ENCODE results near the gene RBM4B. TPM values are rescaled to one million over a fixed set of nuclear protein-coding genes. Genes with fewer than 3 reads are reported as not detected.
A peak's percentile ranks its signal among the peaks of the same experiment; 100 is the strongest.
"Not testable (repeated sequence)": the region's sequence is repeated elsewhere in the genome, so short reads cannot be mapped to it uniquely, and the experiment has no call there.

The RBM4B gene
- polyA plus RNA-seq, 3 donors, result 66.8 to 68.8 (median 66.8) TPM

DNA sequence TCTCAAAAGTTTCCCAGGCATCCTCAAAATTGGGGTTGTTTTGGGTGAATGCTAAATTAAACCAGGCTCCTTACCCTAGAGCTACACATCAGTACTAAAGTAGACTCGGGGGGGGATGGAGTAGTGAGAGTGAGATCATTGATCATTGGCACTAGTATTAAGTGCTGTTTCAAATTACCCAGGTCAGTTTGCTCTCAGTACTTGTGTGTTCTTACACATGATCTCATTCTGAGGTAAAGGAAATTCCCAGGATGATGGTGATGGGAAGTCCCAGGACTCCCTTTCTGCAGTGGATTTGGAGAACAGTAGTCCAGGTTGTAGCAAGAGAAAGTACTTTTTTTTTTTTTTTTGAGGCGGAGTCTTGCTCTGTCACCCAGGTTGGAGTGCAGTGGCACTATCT, 26.7 kb downstream of the RBM4B start:
- DNase-seq (ENCODE audit: low read depth in 3 of 3, low spot score in 2 of 3), result no peak

DNA sequence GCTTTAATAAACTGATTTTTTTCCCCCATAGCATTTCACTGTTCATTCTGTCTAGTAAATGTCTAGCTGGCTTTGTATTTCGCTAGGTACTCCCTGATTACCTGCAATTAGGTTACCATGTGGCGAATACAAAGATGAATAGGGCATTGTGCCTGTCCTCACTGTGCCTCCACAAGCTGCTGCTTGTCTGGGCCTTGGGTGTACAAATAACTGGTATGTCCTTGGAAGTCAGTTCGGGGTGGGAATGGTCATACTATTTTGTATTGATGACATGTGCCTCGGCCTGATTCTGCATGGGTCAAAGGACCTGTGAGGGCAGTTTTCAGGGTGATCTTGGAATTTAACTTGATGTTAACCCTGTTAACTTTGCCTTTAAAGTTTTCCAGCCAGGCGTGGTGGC, 27.8 kb downstream of the RBM4B start:
- DNase-seq (ENCODE audit: low read depth in 3 of 3, low spot score in 2 of 3), result no peak

DNA sequence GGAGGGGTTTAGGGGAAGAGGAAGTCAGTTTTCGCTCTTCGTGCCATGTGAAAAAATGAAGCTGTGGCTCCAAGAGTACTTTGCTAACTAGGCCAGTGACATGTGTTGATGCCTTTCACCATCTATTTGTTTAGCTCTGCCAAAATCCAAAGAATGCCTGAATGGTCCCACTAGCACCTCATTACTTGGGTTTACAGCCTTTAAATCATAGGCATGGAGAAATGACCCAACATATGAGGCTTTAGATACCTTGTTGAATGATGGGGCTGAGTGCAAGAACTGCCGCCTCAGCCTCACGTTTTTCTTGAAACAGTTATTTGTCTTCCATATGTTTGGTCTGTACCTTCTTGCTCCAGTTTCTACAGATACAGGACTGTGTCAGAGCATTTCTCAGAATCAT, 30.9 kb downstream of the RBM4B start:
- no peak for DNase-seq (ENCODE audit: low read depth in 3 of 3, low spot score in 2 of 3)

DNA sequence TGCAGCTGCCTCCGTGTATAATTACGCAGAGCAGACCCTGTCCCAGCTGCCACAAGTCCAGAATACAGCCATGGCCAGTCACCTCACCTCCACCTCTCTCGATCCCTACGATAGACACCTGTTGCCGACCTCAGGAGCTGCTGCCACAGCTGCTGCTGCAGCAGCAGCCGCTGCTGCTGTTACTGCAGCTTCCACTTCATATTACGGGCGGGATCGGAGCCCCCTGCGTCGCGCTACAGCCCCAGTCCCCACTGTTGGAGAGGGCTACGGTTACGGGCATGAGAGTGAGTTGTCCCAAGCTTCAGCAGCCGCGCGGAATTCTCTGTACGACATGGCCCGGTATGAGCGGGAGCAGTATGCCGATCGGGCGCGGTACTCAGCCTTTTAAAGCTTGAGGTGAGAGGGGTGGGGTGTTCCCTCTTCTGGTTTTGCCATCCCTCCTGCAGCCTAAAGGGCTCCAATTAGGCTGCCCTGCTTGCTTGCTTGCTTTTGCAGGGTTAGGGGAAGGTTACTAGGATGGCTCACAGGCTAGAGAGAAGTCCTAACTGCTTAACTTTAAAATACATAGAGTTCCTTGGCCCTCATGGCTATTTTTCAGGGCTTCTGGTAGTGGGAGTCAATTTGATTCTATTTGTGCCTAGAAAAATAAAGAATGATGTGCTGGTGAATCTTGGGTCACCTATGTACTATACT, 33.8 kb downstream of the RBM4B start:
- DNase-seq (ENCODE audit: low read depth in 3 of 3, low spot score in 2 of 3), result no peak

DNA sequence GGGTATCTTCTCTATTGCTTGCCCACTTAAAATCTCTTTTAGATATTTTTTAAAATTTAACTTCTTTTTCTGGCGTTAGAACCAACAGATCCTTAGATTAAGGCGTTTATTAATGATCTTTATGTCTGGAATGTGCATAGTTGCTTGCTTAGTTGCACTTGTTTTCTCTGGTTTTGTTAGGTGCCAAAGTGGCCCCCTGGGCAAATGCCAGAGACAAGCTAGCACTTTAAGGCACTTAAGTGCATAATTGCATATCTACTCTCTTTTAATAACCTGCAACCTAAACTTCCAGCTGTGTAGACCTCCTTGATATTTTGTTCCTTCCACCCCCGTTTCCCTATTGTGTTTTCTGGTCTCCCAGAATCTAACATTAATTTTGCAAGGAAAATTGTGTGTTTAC, 35.9 kb downstream of the RBM4B start:
- no peak for DNase-seq (ENCODE audit: low read depth in 3 of 3, low spot score in 2 of 3)

DNA sequence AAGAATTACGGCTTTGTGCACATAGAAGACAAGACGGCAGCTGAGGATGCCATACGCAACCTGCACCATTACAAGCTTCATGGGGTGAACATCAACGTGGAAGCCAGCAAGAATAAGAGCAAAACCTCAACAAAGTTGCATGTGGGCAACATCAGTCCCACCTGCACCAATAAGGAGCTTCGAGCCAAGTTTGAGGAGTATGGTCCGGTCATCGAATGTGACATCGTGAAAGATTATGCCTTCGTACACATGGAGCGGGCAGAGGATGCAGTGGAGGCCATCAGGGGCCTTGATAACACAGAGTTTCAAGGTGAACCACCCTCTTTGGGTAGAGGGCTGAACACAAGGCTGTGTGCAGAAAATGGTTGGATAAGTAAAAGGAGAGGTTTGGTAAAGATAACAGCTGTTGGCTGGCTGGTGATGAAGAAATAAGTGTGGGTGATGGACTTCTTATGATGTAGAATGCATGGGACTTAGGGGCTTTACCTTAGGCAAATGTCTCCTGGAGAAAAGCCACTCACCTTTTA, 37.8 kb downstream of the RBM4B start:
- DNase-seq (ENCODE audit: low read depth in 3 of 3, low spot score in 2 of 3), result not testable (repeated sequence)

DNA sequence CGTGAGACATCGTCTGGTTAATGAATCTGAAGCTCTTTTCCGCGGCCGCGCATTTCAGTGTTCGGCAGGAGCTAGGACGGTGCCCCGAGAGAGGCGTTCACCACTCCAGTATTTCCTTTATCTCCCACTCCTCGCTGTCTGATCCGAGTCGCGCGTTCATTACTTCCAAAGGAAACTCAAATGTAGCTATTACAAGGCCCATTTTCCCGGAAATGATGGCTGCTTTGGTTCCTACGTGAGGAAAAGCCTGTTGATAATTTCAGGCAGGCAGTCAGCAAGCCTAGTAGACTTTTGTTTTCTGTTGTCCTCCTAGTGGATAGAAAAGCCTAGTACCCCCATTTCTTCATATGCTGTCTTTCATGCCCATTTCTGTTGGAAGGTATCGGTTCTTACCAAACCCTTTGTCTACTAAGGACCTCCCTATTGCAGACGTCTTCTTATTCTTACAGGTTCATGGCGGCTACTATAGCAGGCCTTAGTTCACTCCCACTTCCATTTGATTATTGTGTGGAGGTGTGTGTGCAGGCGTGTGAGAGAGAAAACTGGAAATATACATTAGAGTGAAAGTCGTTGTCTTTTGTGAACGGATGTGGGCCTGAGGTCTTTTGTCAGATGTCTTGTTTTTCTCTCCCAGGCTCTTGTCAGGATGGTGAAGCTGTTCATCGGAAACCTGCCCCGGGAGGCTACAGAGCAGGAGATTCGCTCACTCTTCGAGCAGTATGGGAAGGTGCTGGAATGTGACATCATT, 38.4 kb downstream of the RBM4B start:
- DNase-seq (ENCODE audit: low read depth in 3 of 3, low spot score in 2 of 3), result peak; percentile 29 to 41 (median 38)

DNA sequence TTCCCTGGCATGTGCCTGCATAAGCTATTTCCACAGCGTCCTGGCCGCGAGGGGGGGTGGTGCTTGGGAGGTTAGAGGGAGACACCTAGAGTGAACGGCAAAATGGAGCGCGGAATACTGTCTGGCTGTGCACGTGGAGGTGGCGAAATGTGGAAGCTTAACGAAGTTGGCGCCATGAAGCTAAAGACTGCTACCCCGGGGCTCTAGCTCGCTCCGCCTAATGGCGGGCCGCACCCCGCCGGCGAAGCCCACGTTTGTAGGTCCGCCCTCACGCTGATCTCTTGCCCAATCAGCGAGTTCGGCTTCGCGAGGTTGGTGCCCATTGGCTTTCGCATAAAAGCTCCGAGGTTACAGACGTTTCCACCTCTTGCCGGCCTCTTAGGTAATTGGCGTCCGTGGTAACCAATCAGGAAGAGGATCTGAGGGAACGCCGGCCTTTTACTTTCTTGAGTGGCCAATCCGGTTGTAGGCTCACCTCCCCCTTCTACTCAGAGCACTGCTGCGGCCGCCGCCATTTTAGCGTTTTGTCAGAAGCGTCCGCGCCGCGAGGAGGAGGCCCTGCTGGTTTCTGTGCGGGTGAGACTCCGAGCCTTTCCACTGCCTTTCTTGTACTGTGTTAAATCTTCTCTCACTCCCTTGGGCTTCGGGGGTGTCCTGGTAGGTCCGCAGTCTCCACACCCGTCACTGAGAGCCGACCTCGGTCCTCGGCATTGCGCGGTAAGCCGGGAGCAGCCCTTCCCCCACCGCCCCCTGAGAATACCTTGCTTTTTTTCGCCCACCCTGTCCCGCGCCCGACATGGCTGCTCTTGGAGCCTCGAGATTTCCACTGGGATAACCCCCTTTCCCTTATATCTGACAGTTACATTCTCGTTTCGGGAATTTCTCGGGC, 39.3 kb downstream of the RBM4B start, which contains the start of gene RBM4:
TSS of gene RBM4 (plus strand) at position 527 of the 889 bp plus-strand sequence. CDS start 1,009 bp downstream, outside the sequence.
- DNase-seq (ENCODE audit: low read depth in 3 of 3, low spot score in 2 of 3), result peak; percentile 99 to 100 (median 100)

DNA sequence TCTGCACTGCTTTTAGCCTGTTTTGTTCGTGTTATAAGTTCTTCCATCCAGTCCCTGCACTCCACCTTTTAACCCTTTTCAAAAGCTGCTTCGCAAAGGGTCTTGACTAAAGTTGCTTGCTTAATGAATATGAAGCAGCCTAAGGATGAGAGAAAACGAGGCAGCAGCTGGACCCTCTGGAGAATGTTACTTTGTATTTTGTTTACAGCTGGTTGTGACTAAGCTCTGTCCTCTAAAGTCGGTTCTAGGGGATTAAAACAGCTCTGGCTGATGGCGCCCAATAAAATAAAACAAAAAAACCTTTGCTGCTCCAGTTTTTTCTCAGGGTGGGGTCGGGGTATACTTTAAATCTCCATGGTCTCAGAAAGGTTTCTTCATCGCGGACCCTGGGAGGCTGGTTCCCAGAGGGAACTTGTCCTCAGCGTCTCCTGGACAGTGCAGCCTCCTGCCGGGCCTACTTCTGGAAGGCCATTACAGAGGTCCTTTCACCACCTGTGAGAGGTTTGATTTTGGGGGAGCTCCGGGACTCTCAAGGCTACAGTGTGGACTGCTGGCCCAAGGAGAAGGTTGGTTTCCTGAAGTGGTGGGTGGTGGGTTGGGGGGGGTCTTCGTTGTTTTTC, 40.0 kb downstream of the RBM4B start:
- DNase-seq (ENCODE audit: low read depth in 3 of 3, low spot score in 2 of 3), result no peak

DNA sequence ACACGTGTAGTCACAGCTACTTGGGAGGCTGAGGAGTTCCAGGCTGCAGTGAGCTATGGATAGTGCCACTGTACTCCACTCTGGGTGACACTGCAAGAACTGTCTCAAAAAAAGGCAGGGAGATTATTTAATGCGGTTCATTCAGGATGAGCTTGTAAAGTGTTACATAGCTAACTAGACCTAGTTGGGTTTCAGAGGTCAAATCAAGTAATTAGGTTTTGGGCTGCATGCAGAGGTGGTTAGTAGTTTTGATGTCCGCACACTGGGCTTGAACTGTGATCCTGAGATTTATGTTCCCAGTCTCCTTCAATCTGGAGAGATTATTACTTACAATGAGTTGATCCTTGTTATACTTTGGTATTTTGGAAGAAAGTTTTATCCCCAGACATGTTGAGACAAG, 41.3 kb downstream of the RBM4B start:
- no peak for DNase-seq (ENCODE audit: low read depth in 3 of 3, low spot score in 2 of 3)

DNA sequence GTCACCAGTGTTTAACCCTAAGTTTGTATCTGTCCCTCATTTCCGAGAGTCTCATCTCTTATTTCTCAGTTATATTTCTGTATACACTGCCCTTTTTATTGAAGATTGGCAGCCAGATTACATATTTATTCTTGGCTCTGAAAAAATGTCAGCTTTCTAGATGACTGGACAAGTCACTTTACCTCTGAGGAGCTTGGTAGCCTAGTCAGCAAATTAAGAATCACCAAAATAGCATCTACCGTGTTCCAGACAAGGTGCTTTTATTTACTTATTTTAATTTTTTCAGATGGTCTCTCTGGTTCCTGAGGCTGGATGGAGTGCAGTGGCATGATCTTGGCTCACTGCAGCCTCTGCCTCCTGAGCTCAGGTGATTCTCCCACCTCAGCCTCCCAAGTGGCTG, 44.7 kb downstream of the RBM4B start:
- no peak for DNase-seq (ENCODE audit: low read depth in 3 of 3, low spot score in 2 of 3)

DNA sequence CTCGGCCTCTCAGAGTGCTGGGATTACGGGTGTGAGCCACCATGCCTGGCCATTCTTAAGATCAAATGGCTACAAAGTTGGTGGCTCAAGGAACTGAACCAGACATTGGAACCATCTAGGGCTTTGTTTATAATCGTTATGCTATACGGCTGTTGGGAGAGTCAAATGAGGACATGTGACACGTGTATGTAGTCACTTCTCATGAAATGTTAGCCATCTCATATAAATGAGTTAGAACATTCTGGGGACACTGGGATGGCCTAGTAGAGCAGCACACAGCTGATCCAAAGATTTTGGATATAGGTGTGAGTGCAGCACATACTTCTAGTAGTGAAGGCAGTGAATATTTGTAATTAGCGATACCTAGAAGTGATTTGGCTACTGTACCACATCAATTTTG, 45.8 kb downstream of the RBM4B start:
- no peak for DNase-seq (ENCODE audit: low read depth in 3 of 3, low spot score in 2 of 3)

DNA sequence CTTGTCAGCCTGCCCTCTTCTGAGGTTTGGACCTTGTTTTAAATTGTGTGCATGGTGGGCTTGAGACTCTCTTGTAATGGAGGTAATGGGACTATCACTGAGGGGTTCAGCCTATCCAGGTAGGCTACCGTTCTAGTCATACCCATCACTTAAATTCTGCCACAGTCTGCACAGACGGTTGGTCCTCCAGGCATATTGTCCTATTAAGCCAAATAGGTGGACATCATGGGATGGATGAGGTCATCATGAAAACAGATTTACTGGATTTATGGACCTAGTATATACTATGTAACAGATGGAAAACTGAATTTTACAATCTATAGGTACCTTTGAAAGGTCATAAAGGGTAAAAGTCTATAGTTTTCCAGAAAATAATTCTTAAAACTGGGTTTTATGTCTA, 48.3 kb downstream of the RBM4B start:
- no peak for DNase-seq (ENCODE audit: low read depth in 3 of 3, low spot score in 2 of 3)

DNA sequence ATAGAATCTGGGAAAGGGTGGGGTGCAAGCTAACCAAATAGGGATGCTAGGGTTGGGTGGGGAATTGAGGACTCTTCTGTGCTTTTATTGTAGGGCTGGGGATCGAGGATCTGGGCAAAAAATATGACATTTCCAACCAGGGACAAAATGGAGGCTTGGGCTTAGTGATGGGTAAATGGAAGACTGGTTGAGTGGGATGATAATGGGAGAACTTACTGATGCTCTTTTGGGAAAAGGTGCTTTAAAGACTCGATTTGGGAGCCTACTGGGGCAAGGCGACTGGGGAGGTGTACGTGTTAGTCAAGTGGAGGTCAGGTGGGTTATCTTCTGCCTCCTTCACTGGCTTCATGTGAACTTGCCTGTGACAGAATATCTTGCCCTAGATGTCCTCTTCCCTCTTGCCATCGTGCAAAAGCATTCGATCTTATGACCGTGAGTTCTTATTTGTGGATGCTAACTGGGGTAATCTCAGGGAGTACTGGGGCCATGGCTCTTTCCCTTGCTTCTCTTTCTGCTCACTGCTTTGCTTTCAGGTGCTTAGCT, 49.6 kb downstream of the RBM4B start:
- no peak for DNase-seq (ENCODE audit: low read depth in 3 of 3, low spot score in 2 of 3)

DNA sequence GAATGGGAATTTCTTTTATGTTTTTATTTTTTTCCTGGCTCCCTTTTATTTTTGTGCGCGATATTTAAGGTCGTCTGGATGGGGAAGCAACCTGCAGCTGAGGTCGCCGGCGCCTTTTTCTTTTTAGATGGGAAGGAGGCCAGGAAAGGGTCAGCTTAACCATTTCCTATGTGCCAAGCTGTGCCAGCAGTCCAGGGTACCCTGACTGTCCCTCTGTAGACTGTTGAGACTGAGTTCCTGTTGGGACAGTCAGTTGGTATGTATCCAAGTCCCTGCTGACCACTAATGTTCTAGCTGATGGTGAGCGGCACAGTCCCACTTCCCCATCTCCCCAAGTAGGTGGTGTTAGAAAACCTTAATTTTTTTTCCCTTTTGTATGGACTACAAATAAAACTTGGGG, 50.8 kb downstream of the RBM4B start:
- DNase-seq (ENCODE audit: low read depth in 3 of 3, low spot score in 2 of 3), result no peak

DNA sequence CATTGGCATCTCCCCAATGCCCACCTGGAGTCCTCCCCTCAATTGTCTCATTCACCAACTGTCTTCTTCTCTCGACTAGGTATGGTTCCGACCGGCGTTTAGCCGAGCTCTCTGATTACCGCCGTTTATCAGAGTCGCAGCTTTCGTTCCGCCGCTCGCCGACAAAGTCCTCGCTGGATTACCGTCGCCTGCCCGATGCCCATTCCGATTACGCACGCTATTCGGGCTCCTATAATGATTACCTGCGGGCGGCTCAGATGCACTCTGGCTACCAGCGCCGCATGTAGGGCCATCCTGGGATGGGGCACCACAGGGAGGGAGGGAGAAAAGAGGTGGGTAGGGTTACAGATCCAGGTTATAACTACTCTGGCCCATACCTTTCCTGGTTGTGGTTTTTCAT, 51.3 kb downstream of the RBM4B start:
- DNase-seq (ENCODE audit: low read depth in 3 of 3, low spot score in 2 of 3), result no peak

DNA sequence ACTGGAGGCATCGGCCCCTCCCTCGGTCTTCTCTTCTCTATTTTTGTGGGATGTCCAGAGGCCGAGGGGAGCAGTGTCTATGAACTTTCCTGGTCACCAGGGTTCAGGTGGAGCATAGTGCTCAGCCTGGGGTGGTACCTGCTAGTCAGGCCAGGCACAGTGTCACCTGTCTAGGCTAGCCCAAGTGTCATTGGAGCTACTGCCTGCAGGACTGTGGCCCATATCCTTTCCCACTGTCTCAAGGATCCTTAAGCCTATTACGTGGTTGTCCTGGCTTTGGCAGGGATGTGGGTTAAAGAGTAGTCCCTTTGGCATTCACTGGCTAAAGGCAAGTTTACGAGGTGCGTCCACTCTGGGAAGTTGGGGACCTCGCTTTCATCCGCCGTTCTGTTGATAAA, 51.9 kb downstream of the RBM4B start:
- no peak for DNase-seq (ENCODE audit: low read depth in 3 of 3, low spot score in 2 of 3)

DNA sequence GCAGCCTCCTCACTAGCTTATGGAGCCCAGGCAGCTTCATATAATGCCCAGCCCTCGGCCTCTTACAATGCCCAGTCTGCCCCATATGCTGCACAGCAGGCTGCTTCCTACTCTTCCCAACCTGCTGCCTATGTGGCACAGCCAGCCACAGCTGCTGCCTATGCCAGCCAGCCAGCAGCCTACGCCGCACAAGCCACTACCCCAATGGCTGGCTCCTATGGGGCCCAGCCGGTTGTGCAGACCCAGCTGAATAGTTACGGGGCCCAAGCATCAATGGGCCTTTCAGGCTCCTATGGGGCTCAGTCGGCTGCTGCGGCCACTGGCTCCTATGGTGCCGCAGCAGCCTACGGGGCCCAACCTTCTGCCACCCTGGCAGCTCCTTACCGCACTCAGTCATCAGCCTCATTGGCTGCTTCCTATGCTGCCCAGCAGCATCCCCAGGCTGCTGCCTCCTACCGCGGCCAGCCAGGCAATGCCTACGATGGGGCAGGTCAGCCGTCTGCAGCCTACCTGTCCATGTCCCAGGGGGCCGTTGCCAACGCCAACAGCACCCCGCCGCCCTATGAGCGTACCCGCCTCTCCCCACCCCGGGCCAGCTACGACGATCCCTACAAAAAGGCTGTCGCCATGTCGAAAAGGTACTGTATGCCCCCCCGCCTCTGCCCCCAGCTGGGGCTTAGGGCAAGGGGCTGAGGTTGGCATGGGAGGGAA, 52.5 kb downstream of the RBM4B start:
- DNase-seq (ENCODE audit: low read depth in 3 of 3, low spot score in 2 of 3), result no peak

DNA sequence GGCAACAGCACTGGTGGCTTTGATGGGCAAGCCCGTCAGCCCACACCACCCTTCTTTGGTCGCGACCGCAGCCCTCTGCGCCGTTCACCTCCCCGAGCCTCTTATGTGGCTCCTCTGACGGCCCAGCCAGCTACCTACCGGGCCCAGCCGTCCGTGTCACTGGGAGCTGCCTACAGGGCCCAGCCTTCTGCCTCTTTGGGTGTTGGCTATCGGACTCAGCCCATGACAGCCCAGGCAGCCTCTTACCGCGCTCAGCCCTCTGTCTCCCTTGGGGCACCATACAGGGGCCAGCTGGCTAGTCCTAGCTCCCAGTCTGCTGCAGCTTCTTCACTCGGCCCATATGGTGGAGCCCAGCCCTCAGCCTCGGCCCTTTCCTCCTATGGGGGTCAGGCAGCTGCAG, 53.2 kb downstream of the RBM4B start:
- DNase-seq (ENCODE audit: low read depth in 3 of 3, low spot score in 2 of 3), result no peak

DNA sequence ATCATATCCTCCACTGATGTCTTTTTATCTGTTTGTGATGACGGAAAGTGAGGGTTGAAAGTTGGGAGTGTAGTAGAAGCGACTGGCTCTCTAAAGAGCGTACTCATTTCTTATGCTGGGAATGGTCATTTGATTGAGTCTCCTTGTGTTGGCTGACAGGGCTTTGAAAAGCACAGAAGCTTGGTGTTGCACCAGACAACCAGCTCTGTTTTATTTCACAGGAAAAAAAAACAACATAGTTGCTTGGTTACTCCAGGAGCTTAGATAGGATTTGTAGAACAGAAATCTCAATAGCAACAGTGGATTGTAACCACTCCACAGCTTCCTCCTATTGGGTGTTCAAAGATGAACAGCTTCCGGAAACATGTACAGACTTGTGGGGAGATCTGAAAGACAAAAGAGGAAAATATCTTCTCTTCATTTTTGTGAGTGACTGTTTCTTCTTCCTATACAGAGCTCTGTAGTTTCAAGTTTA, 58.6 kb downstream of the RBM4B start:
- no peak for DNase-seq (ENCODE audit: low read depth in 3 of 3, low spot score in 2 of 3)

Measured in right renal cortex interstitium (tissue), 3 donors.